ENCODE data around the gene BCAS3.

DNA sequence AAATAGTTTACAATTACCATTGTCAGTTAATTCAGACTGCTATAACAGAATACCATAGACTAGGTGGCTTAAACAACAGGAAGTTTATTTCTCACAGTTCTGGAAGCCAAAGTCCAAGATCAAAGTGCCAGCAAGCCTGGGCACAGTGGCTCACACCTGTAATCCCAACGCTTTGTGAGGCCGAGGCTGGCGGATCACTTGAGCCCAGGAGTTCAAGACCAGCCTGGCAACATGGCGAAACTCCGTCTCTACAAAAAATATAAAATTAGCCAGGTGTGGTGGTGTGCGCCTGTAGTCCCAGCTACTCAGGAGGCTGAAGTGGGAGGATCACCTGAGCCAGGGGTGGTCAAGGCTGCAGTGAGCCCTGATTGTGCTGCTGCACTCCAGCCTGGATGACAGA, 650.7 kb downstream of the BCAS3 start:
- TF ChIP-seq POLR2A (IDR thresholded peaks at IDR 0.05; ENCODE audit: low read length) (no peak), GATA1 (IDR thresholded peaks at IDR 0.05; ENCODE audit: low read depth, low read length) (no peak)

All from erythroblast (primary cell).